ENCODE measurements around the gene UTF1.

Gene UTF1

GRCh38 chr10:133194151-133194550 lies 35.9 kb upstream of the UTF1 start (continued):
- TF ChIP-seq BCL11B (tag by site-specific recombination; IDR thresholded peaks at IDR 0.05; ENCODE audit: low read depth) (no peak), ZNF132 (tag by site-specific recombination; IDR thresholded peaks at IDR 0.05; ENCODE audit: borderline replicate concordance) (no peak), TCF7L2 (IDR thresholded peaks at IDR 0.05; ENCODE audit: borderline replicate concordance, low read depth, low read length) (no peak), ZNF580 (tag by site-specific recombination; IDR thresholded peaks at IDR 0.05) (no peak)

DNA sequence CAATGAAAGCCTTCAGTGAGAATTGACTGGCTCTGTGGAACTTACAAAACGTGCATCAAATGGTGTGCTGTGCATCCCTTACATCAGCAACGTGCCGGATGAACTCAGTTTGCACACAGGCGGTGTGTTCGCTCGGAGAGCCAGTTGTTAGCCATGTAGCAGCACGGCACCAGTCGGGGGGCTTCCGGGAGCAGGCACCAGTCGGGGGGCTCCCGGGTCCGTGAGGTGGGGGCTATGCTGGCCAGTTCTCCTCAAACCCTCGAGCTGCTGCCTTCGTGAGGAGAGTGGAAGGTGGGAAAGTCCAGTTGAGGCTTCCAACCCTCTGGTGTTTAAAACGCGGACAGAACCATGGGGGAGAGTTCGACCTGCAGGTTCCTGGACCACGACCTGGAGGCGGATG lies 34.9 kb upstream of the UTF1 start:
- H3K4me1 ChIP-seq (ENCODE audit: control insufficient read depth, insufficient read depth, low read length) = no peaks in the 10 kb centered on the region
- ChIA-PET CTCF (no interaction called here), POLR2A (no interaction called here)
- no peak overlapping the region for H3K27ac ChIP-seq (ENCODE audit: extremely low read depth, low read depth, low read length)
- TF ChIP-seq ZNF23 (tag by site-specific recombination; IDR thresholded peaks at IDR 0.05; ENCODE audit: borderline replicate concordance) (no peak), ZNF629 (tag by site-specific recombination; IDR thresholded peaks at IDR 0.05) (no peak), ZNF514 (tag by site-specific recombination; IDR thresholded peaks at IDR 0.05) (no peak), ZNF664 (tag by site-specific recombination; IDR thresholded peaks at IDR 0.05) (no peak), PBX3 (CRISPR knock-in tag; IDR thresholded peaks at IDR 0.05) (no peak), ZNF530 (tag by site-specific recombination; IDR thresholded peaks at IDR 0.05; ENCODE audit: low read depth) (no peak), FEZF1 (tag by site-specific recombination; IDR thresholded peaks at IDR 0.05) (no peak), ZNF777 (tag by site-specific recombination; IDR thresholded peaks at IDR 0.05; ENCODE audit: borderline replicate concordance) (no peak), ZNF544 (tag by site-specific recombination; IDR thresholded peaks at IDR 0.05) (no peak), ZNF221 (tag by site-specific recombination; IDR thresholded peaks at IDR 0.05; ENCODE audit: borderline replicate concordance) (no peak), REPIN1 (tag by site-specific recombination; IDR thresholded peaks at IDR 0.05; ENCODE audit: low read depth) (no peak), ZNF747 (tag by site-specific recombination; IDR thresholded peaks at IDR 0.05) (no peak), ZNF658 (tag by site-specific recombination; IDR thresholded peaks at IDR 0.05) (no peak), ZNF558 (tag by site-specific recombination; IDR thresholded peaks at IDR 0.05) (no peak), KLF1 (tag by site-specific recombination; IDR thresholded peaks at IDR 0.05) (no peak), ZNF707 (tag by site-specific recombination; IDR thresholded peaks at IDR 0.05) (no peak), IKZF3 (tag by site-specific recombination; IDR thresholded peaks at IDR 0.05) (no peak), ZNF266 (tag by site-specific recombination; IDR thresholded peaks at IDR 0.05; ENCODE audit: low read depth) (no peak)
- TF ChIP-seq, protein P1, sequence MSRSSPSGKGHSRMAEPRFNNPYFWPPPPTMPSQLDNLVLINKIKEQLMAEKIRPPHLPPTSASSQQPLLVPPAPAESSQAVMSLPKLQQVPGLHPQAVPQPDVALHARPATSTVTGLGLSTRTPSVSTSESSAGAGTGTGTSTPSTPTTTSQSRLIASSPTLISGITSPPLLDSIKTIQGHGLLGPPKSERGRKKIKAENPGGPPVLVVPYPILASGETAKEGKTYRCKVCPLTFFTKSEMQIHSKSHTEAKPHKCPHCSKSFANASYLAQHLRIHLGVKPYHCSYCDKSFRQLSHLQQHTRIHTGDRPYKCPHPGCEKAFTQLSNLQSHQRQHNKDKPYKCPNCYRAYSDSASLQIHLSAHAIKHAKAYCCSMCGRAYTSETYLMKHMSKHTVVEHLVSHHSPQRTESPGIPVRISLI (tag by site-specific recombination; IDR thresholded peaks at IDR 0.05) = no peak
- TF ChIP-seq, protein P2, sequence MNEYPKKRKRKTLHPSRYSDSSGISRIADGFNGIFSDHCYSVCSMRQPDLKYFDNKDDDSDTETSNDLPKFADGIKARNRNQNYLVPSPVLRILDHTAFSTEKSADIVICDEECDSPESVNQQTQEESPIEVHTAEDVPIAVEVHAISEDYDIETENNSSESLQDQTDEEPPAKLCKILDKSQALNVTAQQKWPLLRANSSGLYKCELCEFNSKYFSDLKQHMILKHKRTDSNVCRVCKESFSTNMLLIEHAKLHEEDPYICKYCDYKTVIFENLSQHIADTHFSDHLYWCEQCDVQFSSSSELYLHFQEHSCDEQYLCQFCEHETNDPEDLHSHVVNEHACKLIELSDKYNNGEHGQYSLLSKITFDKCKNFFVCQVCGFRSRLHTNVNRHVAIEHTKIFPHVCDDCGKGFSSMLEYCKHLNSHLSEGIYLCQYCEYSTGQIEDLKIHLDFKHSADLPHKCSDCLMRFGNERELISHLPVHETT (tag by site-specific recombination; IDR thresholded peaks at IDR 0.05) = no peak
- no peaks in the 10 kb centered on the region for H3K36me3 ChIP-seq (ENCODE audit: control insufficient read depth in 2 of 2, insufficient read depth in 1 of 2, low read length in 2 of 2)
- H3K4me3 ChIP-seq (ENCODE audit: low read depth, low read length) = no peak overlapping the region
- no peaks in the 10 kb centered on the region for H3K9me3 ChIP-seq (ENCODE audit: control insufficient read depth, insufficient read depth, low read depth, low read length)
